Heart left ventricle (tissue), 16 donors: ENCODE data around the gene DNAH14. TPM values are rescaled to one million over a fixed set of nuclear protein-coding genes. Genes with fewer than 3 reads are reported as not detected.
"Not testable (repeated sequence)": the region's sequence is repeated elsewhere in the genome, so short reads cannot be mapped to it uniquely, and the experiment has no call there.

Source experiments
- ATAC-seq, 4 donors: fragments of 200-7000 bp; cut with Tn5 transposase; one replicate each; pipeline ENCODE4 v1.9.1; 2020 to 2022; ENCODE audit warnings: moderate library complexity in 4 of 4, mild to moderate bottlenecking in 3 of 4, moderate number of reproducible peaks in 1 of 4
- DNase-seq, 5 donors: peaks; one replicate each; pipeline ENCODE4 v3.0.0-alpha.2; 2020
- H3K27ac ChIP-seq, 12 donors: fragments of 200-600 bp; sonication (generic) in 4 of 12; one replicate each; pipeline versions ENCODE4 v1.5.0 to v1.8.0; 2016 to 2022; ENCODE audit warnings: mild to moderate bottlenecking in 2 of 12
- H3K27me3 ChIP-seq, 9 donors: fragments of 200-600 bp; sonication (generic) in 2 of 9; one replicate each; pipeline versions ENCODE4 v1.5.1 to v1.8.0; 2016 to 2022; ENCODE audit warnings: mild to moderate bottlenecking in 3 of 9
- H3K36me3 ChIP-seq, 9 donors: fragments of 200-600 bp; sonication (generic) in 2 of 9; one replicate each; pipeline versions ENCODE4 v1.5.0 to v1.8.0; 2018 to 2022; ENCODE audit warnings: mild to moderate bottlenecking in 2 of 9
- H3K4me1 ChIP-seq, 12 donors: fragments of 200-600 bp; sonication (generic) in 4 of 12; one replicate each; pipeline versions ENCODE4 v1.5.0 to v1.8.0; 2016 to 2022; ENCODE audit warnings: mild to moderate bottlenecking in 3 of 12
- H3K4me3 ChIP-seq, 12 donors: fragments of 200-600 bp; sonication (generic) in 4 of 12; one replicate each; pipeline versions ENCODE4 v1.5.0 to v1.8.0; 2017 to 2022; ENCODE audit warnings: mild to moderate bottlenecking in 9 of 12, moderate library complexity in 4 of 12
- H3K9me3 ChIP-seq, 12 donors: fragments of 200-600 bp; sonication (generic) in 4 of 12; one replicate each; pipeline versions ENCODE4 v1.5.0 to v1.8.0; 2016 to 2022; ENCODE audit warnings: mild to moderate bottlenecking in 1 of 12
- POLR2A ChIP-seq, 2 donors: fragments of 450-650 bp; IDR thresholded peaks; one replicate each; pipeline ENCODE4 v1.6.1; 2017; ENCODE audit warnings: antibody characterized with exemption in 2 of 2, mild to moderate bottlenecking in 2 of 2, moderate library complexity in 2 of 2
- WGBS, 4 donors: extraction: QIAGEN DNeasy Blood & Tissue Kit in 2 of 4; methylation state at CpG; one replicate each; pipeline versions ENCODE4 v1.1.5 to v1.1.7; 2013 to 2018; 5-methylcytosine and 5-hydroxymethylcytosine counted together
- intact Hi-C, 10 donors: fragments of 100-400 bp; cut with DNase I; formaldehyde crosslinking; loops; one replicate each; pipeline versions ENCODE4 v1.11.1 to v1.14.2; 2022
- polyA plus RNA-seq, 2 donors: library from polyadenylated mRNA; stranded (reverse); fragments of 200-250 nt; gene quantifications; one replicate each; pipeline ENCODE4 v1.2.3, GENCODE V29; 2013
- total RNA-seq, 9 donors: library from RNA; depleted of rRNA in 2 of 9; stranded (reverse); fragments of >200 nt in 2 of 9; fragmentation: NEBNext Ultra II Directional in 3 of 9; extraction: Animal tissue kit (Norgen Biotek cat#: 25700) in 3 of 9; gene quantifications; one replicate each; pipeline versions ENCODE4 v1.1.0 to v1.2.4, GENCODE V29; 2016 to 2023
- TF ChIP-seq, protein P1 (sequence below), 12 donors: fragments of 200-600 bp; sonication (generic) in 4 of 12; IDR thresholded peaks; one replicate each; pipeline versions ENCODE4 v1.5.0 to v1.8.0; 2018 to 2022; ENCODE audit warnings: antibody characterized with exemption in 12 of 12, mild to moderate bottlenecking in 5 of 12
- donor health status: ischemic (EF 13 %, LVEDD 7.1; RV severe dilation, severe dysfunction).
- donor health status: healthy with polysubstance abuse.
- donor health status: DM: no; HTN: yes; CAD: no.
- donor health status: DM: no; HTN: no; CAD: no.
- donor health status: ischemic (EF 25% LVEDD 6.9; RV normal size, moderate dysfunction).
- donor health status: ischemic (EF 25% LVEDD 5.7; RV mildly dilated, moderate dysfunction).
- donor health status: healthy.
- donor health status: DM: yes; HTN: yes; CAD: no.
- donor health status: ischemic (EF 35%, LVEDD 5.7; RV mildly dilated, moderate dysfunction).
- donor health status: nonischemic (EF 11% LVEDD 7.7; RV severe dilation, severe dysfunction).
- donor health status: DM: yes; HTN: yes; CAD: no.
- donor health status: PGD.
- donor health status: ischemic (EF 29% LVEDD 5.4; RV normal size, mild dysfunction).
- donor health status: nonischemic (EF 23%, LVEDD 6.1; RV moderate dilation, normal function).

Gene DNAH14
- total and polyA plus RNA-seq, 11 donors, result 0.24 to 6.8 (median 2.8) TPM

DNA sequence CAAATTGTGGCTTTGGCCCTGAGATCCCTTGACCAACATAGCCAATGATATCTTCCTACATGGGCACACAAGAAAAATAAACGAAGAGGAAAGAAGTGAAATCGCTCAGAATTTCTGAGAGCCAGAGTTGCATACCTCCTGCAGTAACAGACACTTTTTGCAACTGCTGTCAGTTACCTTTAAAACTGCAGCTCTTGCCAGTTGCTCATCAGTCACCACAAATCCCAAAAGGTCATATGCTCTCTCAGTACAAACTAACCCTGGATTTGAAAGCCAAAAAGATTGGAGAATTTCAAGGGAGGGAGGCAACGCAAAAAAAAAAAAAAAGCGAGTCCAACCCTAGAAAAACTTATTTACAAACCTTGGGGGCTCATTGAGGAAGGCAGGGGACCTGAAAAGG, 47.2 kb upstream of the DNAH14 start:
- H3K36me3 ChIP-seq, result no peaks in the 10 kb centered on the region
- ATAC-seq, result no peak
- 55 to 71% (median 66%) methylated on average over 4 of the region's 4 CpGs for WGBS, 4 donors

GRCh38 chr1:224883091-224883490, 46.4 kb upstream of the DNAH14 start:
- peaks cover 0 to 7% (median 0%) of the 10 kb centered on the region in 12 donors for H3K9me3 ChIP-seq
- intact Hi-C loops, result no loop called here
- WGBS, 4 donors, result 80 to 89% (median 83%) methylated on average over 2 of the region's 2 CpGs

More for the DNA sequence above, 47.2 kb upstream of the DNAH14 start:
- no peaks in the 10 kb centered on the region for H3K4me1 ChIP-seq
- intact Hi-C loops, result no loop called here
- H3K27me3 ChIP-seq, result peaks cover 0 to 32% (median under 1%) of the 10 kb centered on the region in 9 donors
- no peak for DNase-seq
- no peak for TF ChIP-seq POLR2A (IDR thresholded peaks at IDR 0.05)
- TF ChIP-seq, protein P1, sequence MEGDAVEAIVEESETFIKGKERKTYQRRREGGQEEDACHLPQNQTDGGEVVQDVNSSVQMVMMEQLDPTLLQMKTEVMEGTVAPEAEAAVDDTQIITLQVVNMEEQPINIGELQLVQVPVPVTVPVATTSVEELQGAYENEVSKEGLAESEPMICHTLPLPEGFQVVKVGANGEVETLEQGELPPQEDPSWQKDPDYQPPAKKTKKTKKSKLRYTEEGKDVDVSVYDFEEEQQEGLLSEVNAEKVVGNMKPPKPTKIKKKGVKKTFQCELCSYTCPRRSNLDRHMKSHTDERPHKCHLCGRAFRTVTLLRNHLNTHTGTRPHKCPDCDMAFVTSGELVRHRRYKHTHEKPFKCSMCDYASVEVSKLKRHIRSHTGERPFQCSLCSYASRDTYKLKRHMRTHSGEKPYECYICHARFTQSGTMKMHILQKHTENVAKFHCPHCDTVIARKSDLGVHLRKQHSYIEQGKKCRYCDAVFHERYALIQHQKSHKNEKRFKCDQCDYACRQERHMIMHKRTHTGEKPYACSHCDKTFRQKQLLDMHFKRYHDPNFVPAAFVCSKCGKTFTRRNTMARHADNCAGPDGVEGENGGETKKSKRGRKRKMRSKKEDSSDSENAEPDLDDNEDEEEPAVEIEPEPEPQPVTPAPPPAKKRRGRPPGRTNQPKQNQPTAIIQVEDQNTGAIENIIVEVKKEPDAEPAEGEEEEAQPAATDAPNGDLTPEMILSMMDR (IDR thresholded peaks at IDR 0.05), result no peak
- H3K4me3 ChIP-seq, result no peak overlapping the region
- H3K27ac ChIP-seq, result no peak overlapping the region
- H3K9me3 ChIP-seq, result peaks cover 0 to 7% (median 0%) of the 10 kb centered on the region in 12 donors

DNA sequence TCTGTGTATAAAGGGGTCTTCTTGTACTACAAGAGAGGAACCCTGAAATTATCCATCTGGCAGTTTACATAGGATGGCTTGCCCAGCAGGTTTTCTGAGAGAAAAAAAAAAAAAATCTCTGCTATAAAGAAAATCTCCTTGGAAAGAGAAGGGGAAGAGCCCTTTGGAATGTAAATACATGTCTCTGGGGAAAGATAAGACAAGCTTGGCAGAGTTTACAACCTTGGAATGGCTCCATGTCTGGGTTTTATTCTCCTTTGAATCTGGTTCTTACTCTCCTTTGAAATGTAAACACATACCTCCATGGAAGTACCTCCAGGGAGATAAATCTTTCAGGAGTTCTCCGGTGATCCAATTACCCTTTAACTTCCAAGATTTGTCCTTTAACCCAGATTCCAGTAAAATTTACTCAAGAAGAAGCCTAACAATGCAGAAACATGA, 45.1 kb upstream of the DNAH14 start:
- peaks cover 0 to 24% (median 0%) of the 10 kb centered on the region in 9 donors for H3K27me3 ChIP-seq
- TF ChIP-seq POLR2A (IDR thresholded peaks at IDR 0.05), result no peak
- TF ChIP-seq, protein P1 (IDR thresholded peaks at IDR 0.05), result no peak

More at GRCh38 chr1:224883091-224883490, 46.4 kb upstream of the DNAH14 start:
- Histone ChIP-seq H3K27ac (no peak overlapping the region), H3K4me3 (no peak overlapping the region), H3K36me3 (no peaks in the 10 kb centered on the region), H3K4me1 (no peaks in the 10 kb centered on the region), H3K27me3 (peaks cover 0 to 29% (median 0%) of the 10 kb centered on the region in 9 donors)
- TF ChIP-seq POLR2A (IDR thresholded peaks at IDR 0.05), result no peak
- TF ChIP-seq, protein P1 (IDR thresholded peaks at IDR 0.05), result no peak
- ATAC-seq (no peak), DNase-seq (no peak)

DNA sequence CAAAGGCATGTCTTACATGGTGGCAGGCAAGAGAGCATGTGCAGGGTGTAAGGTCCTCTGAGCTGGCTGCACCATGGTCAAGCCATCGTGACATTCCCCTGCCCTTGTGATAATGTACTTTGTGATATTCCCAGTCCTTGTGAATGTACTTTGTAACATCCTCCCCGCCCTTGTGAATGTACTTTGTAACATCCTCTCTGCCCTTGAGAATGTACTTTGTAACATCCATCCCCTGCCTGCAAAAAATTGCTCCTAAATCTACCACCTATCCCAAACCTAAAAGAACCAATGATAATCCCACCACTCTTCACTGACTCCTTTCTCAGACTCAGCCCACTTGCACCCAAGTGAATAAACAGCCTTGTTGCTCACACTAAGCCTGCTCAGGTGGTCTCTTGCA, 44.1 kb upstream of the DNAH14 start:
- H3K36me3 ChIP-seq, intact Hi-C loops, H3K9me3 ChIP-seq, ATAC-seq, H3K27ac ChIP-seq, DNase-seq, H3K4me1 ChIP-seq, H3K4me3 ChIP-seq: not testable (repeated sequence)
- H3K27me3 ChIP-seq, result peaks cover 0 to 21% (median 0%) of the 10 kb centered on the region in 9 donors
- WGBS, 4 donors, result 81 to 90% (median 83%) methylated on average over 2 of the region's 2 CpGs

More for the DNA sequence above, 45.1 kb upstream of the DNAH14 start:
- Histone ChIP-seq H3K9me3 (peaks cover 0 to 7% (median 0%) of the 10 kb centered on the region in 12 donors), H3K36me3 (no peaks in the 10 kb centered on the region), H3K4me1 (no peaks in the 10 kb centered on the region), H3K4me3 (no peak overlapping the region), H3K27ac (no peak overlapping the region)
- no peak for ATAC-seq
- intact Hi-C loops, result no loop called here
- no peak for DNase-seq
- WGBS, 4 donors, result 16 to 35% (median 30%) methylated on average over 1 of the region's 1 CpG

DNA sequence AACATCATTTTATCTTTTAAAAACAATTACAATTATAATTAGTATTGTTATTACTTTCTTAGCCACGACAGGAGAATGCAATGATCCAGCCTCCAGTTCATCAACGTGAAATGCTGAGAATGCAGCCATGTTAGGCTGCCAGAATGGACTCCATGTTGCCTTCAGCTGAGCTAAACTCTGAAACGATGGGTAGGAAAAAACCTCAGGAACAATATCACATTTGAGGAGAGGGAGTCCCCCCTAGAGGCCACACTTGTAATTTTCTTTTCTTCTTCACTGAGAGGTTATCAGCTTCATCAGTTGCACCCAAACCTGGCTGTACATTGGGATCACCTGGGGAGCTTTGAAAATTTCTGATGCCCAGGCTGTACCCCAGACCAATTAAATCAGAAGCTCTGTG, 34.6 kb upstream of the DNAH14 start:
- DNase-seq, result no peak
- no peak overlapping the region for H3K4me3 ChIP-seq
- H3K27ac ChIP-seq, result no peak overlapping the region
- H3K27me3 ChIP-seq, result peaks cover 0 to 4% (median 0%) of the 10 kb centered on the region in 9 donors
- intact Hi-C loops, result no loop called here
- H3K4me1 ChIP-seq, result no peaks in the 10 kb centered on the region
- no peak for TF ChIP-seq POLR2A (IDR thresholded peaks at IDR 0.05)
- TF ChIP-seq, protein P1 (IDR thresholded peaks at IDR 0.05), result no peak
- 19 to 28% (median 26%) methylated on average over 3 of the region's 3 CpGs for WGBS, 4 donors
- peaks cover 0 to 9% (median 0%) of the 10 kb centered on the region in 12 donors for H3K9me3 ChIP-seq
- no peaks in the 10 kb centered on the region for H3K36me3 ChIP-seq
- no peak for ATAC-seq
